ENCODE results near the gene ATP8B4. TPM values are rescaled to one million over a fixed set of nuclear protein-coding genes. Genes with fewer than 3 reads are reported as not detected.

The ATP8B4 gene
- polyA plus RNA-seq, 3 donors, result 6.1 to 9.6 (median 6.8) TPM

GRCh38 chr15:50143255-50143860 lies 24.3 kb upstream of the ATP8B4 start:
- TF ChIP-seq CTCF (IDR thresholded peaks at IDR 0.05), result no peak
- H3K27ac ChIP-seq (ENCODE audit: low read depth in 1 of 2, low read length in 2 of 2), result peak overlapping the region in 1 of 2 donors; percentile 1
- Mint-ChIP-seq H3K27ac (peak overlapping the region in 2 of 7 donors; percentile 26 to 31), H3K4me3 (no peak overlapping the region), H3K36me3 (peaks cover 0 to 7% of the 10 kb centered on the region in 2 donors), H3K4me1 (peaks cover 27% of the 10 kb centered on the region), H3K27me3 (ENCODE audit: low read depth in 3 of 3) (peaks cover 0 to 2% (median 0%) of the 10 kb centered on the region in 3 donors), H3K9me3 (peaks cover 3 to 10% (median 5%) of the 10 kb centered on the region in 7 donors)
- no peaks in the 10 kb centered on the region for H3K36me3 ChIP-seq (replicated peaks in 1 of 2; ENCODE audit: control insufficient read depth in 1 of 2, insufficient read depth in 2 of 2, low read length in 2 of 2)
- H3K9me3 ChIP-seq (replicated peaks in 1 of 2; ENCODE audit: control insufficient read depth in 1 of 2, insufficient read depth in 1 of 2, low read length in 2 of 2), result no peaks in the 10 kb centered on the region
- H3K79me2 ChIP-seq (ENCODE audit: insufficient read depth, low read length), result no peaks in the 10 kb centered on the region
- H3K4me2 ChIP-seq (replicated peaks; ENCODE audit: extremely low read depth, low read length, poor library complexity, severe bottlenecking), result no peak overlapping the region
- H2AFZ ChIP-seq (ENCODE audit: insufficient read depth, low read depth, low read length, poor library complexity, severe bottlenecking), result no peak overlapping the region
- H3K4me3 ChIP-seq (replicated peaks in 1 of 3; ENCODE audit: low read depth in 2 of 3, low read length in 3 of 3), result no peak overlapping the region
- H4K20me1 ChIP-seq (ENCODE audit: insufficient read depth, low read length), result no peaks in the 10 kb centered on the region
- peaks cover 11 to 24% of the 10 kb centered on the region in 2 donors for H3K4me1 ChIP-seq (ENCODE audit: control insufficient read depth in 1 of 2, insufficient read depth in 2 of 2, low read length in 2 of 2)
- no peak for DNase-seq
- 80% methylated on average over 2 of the region's 2 CpGs for WGBS (ENCODE audit: insufficient coverage)
- H3K27me3 ChIP-seq (ENCODE audit: control insufficient read depth in 2 of 2, insufficient read depth in 2 of 2, low read length in 2 of 2), result no peaks in the 10 kb centered on the region
- H3K9ac ChIP-seq (ENCODE audit: insufficient read depth, low read length, poor library complexity, severe bottlenecking), result no peak overlapping the region
- intact Hi-C loops (cut with micrococcal nuclease), result loop anchor here (10.0 kb wide), 2 partner anchors 269 to 909 kb away; no protein-coding TSS in a partner anchor

- Histone ChIP-seq H3K27ac (ENCODE audit: low read depth in 1 of 2, low read length in 2 of 2) (no peak overlapping the region), H4K20me1 (ENCODE audit: insufficient read depth, low read length) (no peaks in the 10 kb centered on the region), H3K79me2 (ENCODE audit: insufficient read depth, low read length) (no peaks in the 10 kb centered on the region), H3K4me1 (ENCODE audit: control insufficient read depth in 1 of 2, insufficient read depth in 2 of 2, low read length in 2 of 2) (peaks cover 10 to 22% of the 10 kb centered on the region in 2 donors), H3K4me3 (replicated peaks in 1 of 3; ENCODE audit: low read depth in 2 of 3, low read length in 3 of 3) (no peak overlapping the region), H3K36me3 (replicated peaks in 1 of 2; ENCODE audit: control insufficient read depth in 1 of 2, insufficient read depth in 2 of 2, low read length in 2 of 2) (no peaks in the 10 kb centered on the region), H3K27me3 (ENCODE audit: control insufficient read depth in 2 of 2, insufficient read depth in 2 of 2, low read length in 2 of 2) (no peaks in the 10 kb centered on the region), H3K4me2 (replicated peaks; ENCODE audit: extremely low read depth, low read length, poor library complexity, severe bottlenecking) (no peak overlapping the region), H3K9me3 (replicated peaks in 1 of 2; ENCODE audit: control insufficient read depth in 1 of 2, insufficient read depth in 1 of 2, low read length in 2 of 2) (no peaks in the 10 kb centered on the region), H2AFZ (ENCODE audit: insufficient read depth, low read depth, low read length, poor library complexity, severe bottlenecking) (no peak overlapping the region), H3K9ac (ENCODE audit: insufficient read depth, low read length, poor library complexity, severe bottlenecking) (no peak overlapping the region)
- Mint-ChIP-seq H3K4me3 (peak overlapping the region in 1 of 2 donors; percentile 47), H3K27me3 (ENCODE audit: low read depth in 3 of 3) (peaks cover 0 to 2% (median 0%) of the 10 kb centered on the region in 3 donors), H3K36me3 (peaks cover 0 to 7% of the 10 kb centered on the region in 2 donors), H3K4me1 (peaks cover 26% of the 10 kb centered on the region), H3K27ac (peak overlapping the region in 3 of 7 donors; percentile 4 to 63 (median 34)), H3K9me3 (peaks cover 2 to 10% (median 5%) of the 10 kb centered on the region in 7 donors)
- WGBS (ENCODE audit: insufficient coverage), result 44% methylated on average over 3 of the region's 5 CpGs
- intact Hi-C loops (cut with micrococcal nuclease), result loop anchor here (10.0 kb wide), 2 partner anchors 267 to 907 kb away; no protein-coding TSS in a partner anchor
- no peak for DNase-seq
- no peak for TF ChIP-seq CTCF (IDR thresholded peaks at IDR 0.05)
These were observed 22.8 kb upstream of the ATP8B4 start for GRCh38 chr15:50141856-50142255.

Measured in CD14-positive monocyte (primary cell).